Naive thymus-derived CD8-positive, alpha-beta T cell (primary cell): ENCODE results near the gene SCRT2. TPM values are rescaled to one million over a fixed set of nuclear protein-coding genes. Genes with fewer than 3 reads are reported as not detected.

Experiments used
- ATAC-seq, 2 donors: fragments of 150-1000 bp; cut with Tn5 transposase in 1 of 2; sonication (Bioruptor Pico), chemical (Tn5 transposase) in 1 of 2; 1 replicate in 1 of 2; 2 replicates in 1 of 2; pipeline ENCODE4 v1.10.0; 2021; ENCODE audit warnings: mild to moderate bottlenecking in 2 of 2, moderate library complexity in 2 of 2
- POLR2A ChIA-PET: fragments of 350-600 bp; sonication (Branson Sonifier 250); formaldehyde crosslinking; loops from one replicate; lab custom pipeline; 2021; ENCODE audit warnings: antibody characterized with exemption; lab: Charles Lee
- DNase-seq, 10 donors: peaks; one replicate each; pipeline versions ENCODE4 v3.0.0 to v3.0.0-alpha.2; 2020 to 2022
- H3K27ac Mint-ChIP-seq, 10 donors: one replicate each; pipeline ENCODE4 v1.8.0; 2020 to 2022; ENCODE audit warnings: mild to moderate bottlenecking in 10 of 10, mixed read lengths in 10 of 10, moderate library complexity in 4 of 10, inconsistent platforms in 1 of 10
- H3K27me3 Mint-ChIP-seq, 5 donors: one replicate each; pipeline ENCODE4 v1.8.0; 2021 to 2022; ENCODE audit warnings: mixed read lengths in 5 of 5
- H3K36me3 Mint-ChIP-seq, 3 donors: one replicate each; pipeline ENCODE4 v1.8.0; 2020 to 2022; ENCODE audit warnings: mixed read lengths in 3 of 3, mild to moderate bottlenecking in 2 of 3, inconsistent platforms in 1 of 3
- H3K4me1 Mint-ChIP-seq, 4 donors: one replicate each; pipeline ENCODE4 v1.8.0; 2021 to 2022; ENCODE audit warnings: mixed read lengths in 4 of 4
- H3K4me3 Mint-ChIP-seq, 10 donors: one replicate each; pipeline ENCODE4 v1.8.0; 2020 to 2022; ENCODE audit warnings: mild to moderate bottlenecking in 10 of 10, mixed read lengths in 10 of 10, moderate library complexity in 6 of 10, inconsistent platforms in 1 of 10
- H3K9me3 Mint-ChIP-seq, 9 donors: one replicate each; pipeline ENCODE4 v1.8.0; 2020 to 2022; ENCODE audit warnings: mixed read lengths in 9 of 9, mild to moderate bottlenecking in 3 of 9, inconsistent platforms in 1 of 9, moderate library complexity in 1 of 9
- polyA plus RNA-seq, 3 donors: library from polyadenylated mRNA; unstranded; fragments of 300-500 nt; fragmentation: Illumina TruSeq; gene quantifications; one replicate each; pipeline ENCODE4 v1.2.3, GENCODE V29; 2021
- total RNA-seq, 8 experiments: library from RNA in 2 of 8; stranded (reverse) in 2 of 8; gene quantifications; one replicate each; pipeline ENCODE4 v1.2.3 and lab custom pipeline; 2021 to 2026

SCRT2 gene
- total and polyA plus RNA-seq, 5 experiments from 2014 or later, result not detected

GRCh38 chr20:626579-626978 lies 49.0 kb downstream of the SCRT2 start:
- Mint-ChIP-seq H3K27ac (no peak overlapping the region), H3K9me3 (peaks cover 0 to 2% (median 0%) of the 10 kb centered on the region in 9 donors), H3K27me3 (peaks cover 8 to 34% (median 11%) of the 10 kb centered on the region in 5 donors), H3K4me1 (no peaks in the 10 kb centered on the region), H3K36me3 (peaks cover 0 to 4% (median 0%) of the 10 kb centered on the region in 3 donors), H3K4me3 (no peak overlapping the region)
- ATAC-seq (no peak), DNase-seq (no peak)
- POLR2A ChIA-PET, result no interaction called here

GRCh38 chr20:625360-625932 lies 50.2 kb downstream of the SCRT2 start:
- no peak overlapping the region for H3K4me3 Mint-ChIP-seq
- H3K27ac Mint-ChIP-seq, result no peak overlapping the region
- ATAC-seq, result no peak
- peaks cover 0 to 4% (median 0%) of the 10 kb centered on the region in 3 donors for H3K36me3 Mint-ChIP-seq
- H3K4me1 Mint-ChIP-seq, result no peaks in the 10 kb centered on the region
- no peak for DNase-seq
- peaks cover 0 to 2% (median 0%) of the 10 kb centered on the region in 9 donors for H3K9me3 Mint-ChIP-seq
- POLR2A ChIA-PET, result no interaction called here
- peaks cover 8 to 40% (median 20%) of the 10 kb centered on the region in 5 donors for H3K27me3 Mint-ChIP-seq

- H3K27ac Mint-ChIP-seq, result no peak overlapping the region
- H3K4me1 Mint-ChIP-seq, result no peaks in the 10 kb centered on the region
- peaks cover 0 to 8% (median 0%) of the 10 kb centered on the region in 3 donors for H3K36me3 Mint-ChIP-seq
- H3K27me3 Mint-ChIP-seq, result peaks cover 16 to 41% (median 23%) of the 10 kb centered on the region in 5 donors
- peaks cover 0 to 5% (median 0%) of the 10 kb centered on the region in 9 donors for H3K9me3 Mint-ChIP-seq
- POLR2A ChIA-PET, result no interaction called here
- DNase-seq (no peak), ATAC-seq (no peak)
- no peak overlapping the region for H3K4me3 Mint-ChIP-seq
These were observed 51.9 kb downstream of the SCRT2 start for GRCh38 chr20:623704-624103.

- Mint-ChIP-seq H3K27me3 (peaks cover 16 to 45% (median 29%) of the 10 kb centered on the region in 5 donors), H3K36me3 (peaks cover 0 to 15% (median 0%) of the 10 kb centered on the region in 3 donors)
These were observed 52.6 kb downstream of the SCRT2 start for GRCh38 chr20:623021-623420.

GRCh38 chr20:622161-622560 lies 53.4 kb downstream of the SCRT2 start:
- H3K27ac Mint-ChIP-seq, result no peak overlapping the region
- H3K27me3 Mint-ChIP-seq, result peaks cover 19 to 54% (median 32%) of the 10 kb centered on the region in 5 donors
- H3K4me3 Mint-ChIP-seq, result no peak overlapping the region
- H3K36me3 Mint-ChIP-seq, result peaks cover 0 to 23% (median 2%) of the 10 kb centered on the region in 3 donors
- DNase-seq (no peak), ATAC-seq (no peak)
- no peaks in the 10 kb centered on the region for H3K4me1 Mint-ChIP-seq
- POLR2A ChIA-PET, result no interaction called here
- peaks cover 0 to 20% (median 8%) of the 10 kb centered on the region in 9 donors for H3K9me3 Mint-ChIP-seq

More at GRCh38 chr20:623021-623420, 52.6 kb downstream of the SCRT2 start:
- POLR2A ChIA-PET, result no interaction called here
- H3K4me3 Mint-ChIP-seq, result no peak overlapping the region
- no peaks in the 10 kb centered on the region for H3K4me1 Mint-ChIP-seq
- H3K9me3 Mint-ChIP-seq, result peaks cover 0 to 11% (median 1%) of the 10 kb centered on the region in 9 donors
- no peak overlapping the region for H3K27ac Mint-ChIP-seq
- ATAC-seq (no peak), DNase-seq (no peak)

GRCh38 chr20:621125-621756 lies 54.4 kb downstream of the SCRT2 start:
- H3K27me3 Mint-ChIP-seq, result peaks cover 24 to 58% (median 32%) of the 10 kb centered on the region in 5 donors
- peaks cover 0 to 23% (median 2%) of the 10 kb centered on the region in 3 donors for H3K36me3 Mint-ChIP-seq
- H3K9me3 Mint-ChIP-seq, result peaks cover 0 to 20% (median 8%) of the 10 kb centered on the region in 9 donors
- DNase-seq (no peak), ATAC-seq (no peak)
- H3K4me1 Mint-ChIP-seq, result no peaks in the 10 kb centered on the region
- no peak overlapping the region for H3K4me3 Mint-ChIP-seq
- POLR2A ChIA-PET, result no interaction called here
- H3K27ac Mint-ChIP-seq, result no peak overlapping the region

- H3K27ac Mint-ChIP-seq, result no peak overlapping the region
- no peak for DNase-seq
- no peaks in the 10 kb centered on the region for H3K4me1 Mint-ChIP-seq
- peaks cover 27 to 60% (median 35%) of the 10 kb centered on the region in 5 donors for H3K27me3 Mint-ChIP-seq
- no peak for ATAC-seq
- no peak overlapping the region for H3K4me3 Mint-ChIP-seq
- POLR2A ChIA-PET, result no interaction called here
- peaks cover 0 to 23% (median 2%) of the 10 kb centered on the region in 3 donors for H3K36me3 Mint-ChIP-seq
- H3K9me3 Mint-ChIP-seq, result peaks cover 0 to 20% (median 8%) of the 10 kb centered on the region in 9 donors
These were observed 55.4 kb downstream of the SCRT2 start for GRCh38 chr20:620246-620645.

GRCh38 chr20:618980-619379 lies 56.6 kb downstream of the SCRT2 start:
- peaks cover 0 to 20% (median 8%) of the 10 kb centered on the region in 9 donors for H3K9me3 Mint-ChIP-seq
- H3K4me1 Mint-ChIP-seq, result no peaks in the 10 kb centered on the region
- H3K27ac Mint-ChIP-seq, result no peak overlapping the region
- H3K4me3 Mint-ChIP-seq, result no peak overlapping the region
- DNase-seq (no peak), ATAC-seq (no peak)
- H3K36me3 Mint-ChIP-seq, result peaks cover 0 to 19% (median 2%) of the 10 kb centered on the region in 3 donors
- H3K27me3 Mint-ChIP-seq, result peaks cover 31 to 72% (median 38%) of the 10 kb centered on the region in 5 donors
- POLR2A ChIA-PET, result no interaction called here

GRCh38 chr20:617934-618690 lies 57.5 kb downstream of the SCRT2 start:
- ATAC-seq (no peak), DNase-seq (no peak)
- peaks cover 0 to 19% (median 2%) of the 10 kb centered on the region in 3 donors for H3K36me3 Mint-ChIP-seq
- POLR2A ChIA-PET, result no interaction called here
- no peak overlapping the region for H3K4me3 Mint-ChIP-seq
- H3K27ac Mint-ChIP-seq, result no peak overlapping the region
- peaks cover 37 to 77% (median 39%) of the 10 kb centered on the region in 5 donors for H3K27me3 Mint-ChIP-seq
- no peaks in the 10 kb centered on the region for H3K4me1 Mint-ChIP-seq
- H3K9me3 Mint-ChIP-seq, result peaks cover 0 to 20% (median 8%) of the 10 kb centered on the region in 9 donors

GRCh38 chr20:615514-615913 lies 60.1 kb downstream of the SCRT2 start:
- H3K27me3 Mint-ChIP-seq, result peaks cover 46 to 80% (median 53%) of the 10 kb centered on the region in 5 donors
- no peak for DNase-seq
- POLR2A ChIA-PET, result no interaction called here
- peaks cover 0 to 20% (median 8%) of the 10 kb centered on the region in 9 donors for H3K9me3 Mint-ChIP-seq
- no peak for ATAC-seq
- H3K27ac Mint-ChIP-seq, result no peak overlapping the region
- H3K36me3 Mint-ChIP-seq, result peaks cover 0 to 19% (median 2%) of the 10 kb centered on the region in 3 donors
- peaks cover 4 to 11% (median 11%) of the 10 kb centered on the region in 4 donors for H3K4me1 Mint-ChIP-seq
- no peak overlapping the region for H3K4me3 Mint-ChIP-seq

- H3K36me3 Mint-ChIP-seq, result no peaks in the 10 kb centered on the region
- H3K4me1 Mint-ChIP-seq, result peaks cover 4 to 15% (median 12%) of the 10 kb centered on the region in 4 donors
- no peak for ATAC-seq
- DNase-seq, result no peak
- H3K4me3 Mint-ChIP-seq, result peak overlapping the region in 1 of 10 donors; percentile 44
- H3K27ac Mint-ChIP-seq, result no peak overlapping the region
- H3K9me3 Mint-ChIP-seq, result peaks cover 0 to 2% (median 0%) of the 10 kb centered on the region in 9 donors
- peaks cover 44 to 79% (median 48%) of the 10 kb centered on the region in 5 donors for H3K27me3 Mint-ChIP-seq
- POLR2A ChIA-PET, result no interaction called here
These were observed 63.8 kb downstream of the SCRT2 start for GRCh38 chr20:611843-612185.
